Activated CD8-positive, alpha-beta T cell treated with anti-CD3 and anti-CD28 coated beads for 36 hours (primary cell): Measurements from ENCODE around the gene ITGA6. TPM values are rescaled to one million over a fixed set of nuclear protein-coding genes. Genes with fewer than 3 reads are reported as not detected.

Experiments
- ATAC-seq: fragments of 200-7000 bp; cut with Tn5 transposase; one replicate; pipeline ENCODE4 v1.10.0; 2021; ENCODE audit warnings: mild to moderate bottlenecking, moderate library complexity
- CTCF ChIA-PET: fragments of 350-600 bp; sonication (Branson Sonifier 250); formaldehyde crosslinking; loops from one replicate; lab custom pipeline; 2021; ENCODE audit warnings: antibody characterized with exemption; lab: Charles Lee
- POLR2A ChIA-PET: fragments of 350-600 bp; sonication (Branson Sonifier 250); formaldehyde crosslinking; loops from one replicate; lab custom pipeline; 2021; ENCODE audit warnings: antibody characterized with exemption; lab: Charles Lee
- DNase-seq: peaks from one replicate; pipeline ENCODE4 v3.0.0-alpha.2; 2020
- H3K27ac Mint-ChIP-seq: one replicate; pipeline ENCODE4 v1.8.0; 2021; ENCODE audit warnings: mild to moderate bottlenecking, mixed read lengths
- H3K27me3 Mint-ChIP-seq: one replicate; pipeline ENCODE4 v1.8.0; 2021; ENCODE audit warnings: mixed read lengths
- H3K36me3 Mint-ChIP-seq: one replicate; pipeline ENCODE4 v1.8.0; 2021; ENCODE audit warnings: low read depth, mixed read lengths
- H3K4me1 Mint-ChIP-seq: one replicate; pipeline ENCODE4 v1.8.0; 2021; ENCODE audit warnings: low read depth, mixed read lengths
- H3K4me3 Mint-ChIP-seq: one replicate; pipeline ENCODE4 v1.8.0; 2021; ENCODE audit warnings: mild to moderate bottlenecking, moderate library complexity, mixed read lengths
- H3K9me3 Mint-ChIP-seq: one replicate; pipeline ENCODE4 v1.8.0; 2021; ENCODE audit warnings: mixed read lengths
- CTCF ChIP-seq: fragments of 200-600 bp; IDR thresholded peaks from one replicate; pipeline ENCODE4 v1.8.0; 2022; ENCODE audit warnings: antibody characterized with exemption, mild to moderate bottlenecking
- intact Hi-C: fragments of 100-400 bp; cut with micrococcal nuclease; formaldehyde crosslinking; loops from one replicate; pipeline ENCODE4 v1.10.0; 2022
- total RNA-seq, 2 experiments: library from RNA; stranded (reverse); gene quantifications; one replicate each; pipeline ENCODE4 v1.2.3, GENCODE V29; 2021

The ITGA6 gene
- total RNA-seq, 2 experiments from 2014 or later = 7.9 to 8.4 TPM

- no peaks in the 10 kb centered on the region for H3K36me3 Mint-ChIP-seq
- intact Hi-C loops = loop anchor here (2.0 to 10.0 kb wide), 2 partner anchors 34 to 208 kb away; no protein-coding TSS in a partner anchor
- ChIA-PET POLR2A (interaction anchor here (0.7 to 7.2 kb wide), 6 partner anchors 10 to 360 kb away, joined by 3 to 66 read pairs (median 6); partner anchors contain the start of genes DLX2 and ITGA6), CTCF (interaction anchor here (0.8 to 15.1 kb wide), 28 partner anchors 10 to 864 kb away, joined by 3 to 746 read pairs (median 10); partner anchors contain the start of gene ITGA6)
- H3K9me3 Mint-ChIP-seq = no peaks in the 10 kb centered on the region
- peak overlapping the region; percentile 3 for H3K4me3 Mint-ChIP-seq
- H3K27me3 Mint-ChIP-seq = no peaks in the 10 kb centered on the region
- DNase-seq = peak; percentile 55
- peaks cover 87% of the 10 kb centered on the region for H3K4me1 Mint-ChIP-seq
- peak overlapping the region; percentile 79 for H3K27ac Mint-ChIP-seq
- ATAC-seq = peak; percentile 57
- no peak for TF ChIP-seq CTCF
Observed at GRCh38 chr2:172462849-172463381, 35.5 kb downstream of the ITGA6 start.

GRCh38 chr2:172464400-172465129, 37.2 kb downstream of the ITGA6 start:
- intact Hi-C loops = loop anchor here (1.0 to 10.0 kb wide), 2 partner anchors 210 to 292 kb away; no protein-coding TSS in a partner anchor
- no peak for ATAC-seq
- no peak overlapping the region for H3K4me3 Mint-ChIP-seq
- TF ChIP-seq CTCF = no peak
- H3K27me3 Mint-ChIP-seq = no peaks in the 10 kb centered on the region
- ChIA-PET POLR2A (interaction anchor here (0.7 to 7.2 kb wide), 3 partner anchors 37 to 248 kb away, joined by 3 to 66 read pairs (median 3); partner anchors contain the start of gene ITGA6), CTCF (interaction anchor here (0.7 to 15.1 kb wide), 8 partner anchors 8 to 338 kb away, joined by 3 to 746 read pairs (median 24); partner anchors contain the start of gene ITGA6)
- no peak for DNase-seq
- H3K27ac Mint-ChIP-seq = peak overlapping the region; percentile 79
- H3K9me3 Mint-ChIP-seq = no peaks in the 10 kb centered on the region
- H3K4me1 Mint-ChIP-seq = peaks cover 71% of the 10 kb centered on the region
- no peaks in the 10 kb centered on the region for H3K36me3 Mint-ChIP-seq

- Mint-ChIP-seq H3K9me3 (no peaks in the 10 kb centered on the region), H3K4me1 (peaks cover 60% of the 10 kb centered on the region), H3K4me3 (peak overlapping the region; percentile 39), H3K27ac (peak overlapping the region; percentile 76), H3K27me3 (no peaks in the 10 kb centered on the region), H3K36me3 (peaks cover under 1% of the 10 kb centered on the region)
- POLR2A ChIA-PET = interaction anchor here (0.7 to 7.2 kb wide), 3 partner anchors 38 to 249 kb away, joined by 3 to 66 read pairs (median 3); partner anchors contain the start of gene ITGA6
- CTCF ChIA-PET = interaction anchor here (0.7 to 15.1 kb wide), 29 partner anchors 10 to 760 kb away, joined by 3 to 746 read pairs (median 5); partner anchors contain the start of gene ITGA6
- TF ChIP-seq CTCF = peak; percentile 95
- intact Hi-C loops = loop anchor here (1.0 to 10.0 kb wide), 2 partner anchors 211 to 293 kb away; no protein-coding TSS in a partner anchor
- peak; percentile 69 for ATAC-seq
- DNase-seq = peak; percentile 88
Observed at GRCh38 chr2:172465417-172466334, 38.3 kb downstream of the ITGA6 start.

- intact Hi-C loops = loop anchor here (10.0 kb wide), 1 partner anchor 213 kb away; no protein-coding TSS in a partner anchor
- DNase-seq (peak; percentile 30), ATAC-seq (no peak)
- no peak for TF ChIP-seq CTCF
- no peaks in the 10 kb centered on the region for H3K27me3 Mint-ChIP-seq
- ChIA-PET CTCF (interaction anchor here (0.6 to 15.1 kb wide), 17 partner anchors 12 to 354 kb away, joined by 3 to 746 read pairs (median 5); partner anchors contain the start of gene ITGA6), POLR2A (interaction anchor here (0.7 kb wide), 1 partner anchor 60 kb away, joined by 3 read pairs; no protein-coding TSS in a partner anchor)
- peaks cover 8% of the 10 kb centered on the region for H3K36me3 Mint-ChIP-seq
- no peak overlapping the region for H3K27ac Mint-ChIP-seq
- H3K4me3 Mint-ChIP-seq = no peak overlapping the region
- peaks cover 55% of the 10 kb centered on the region for H3K4me1 Mint-ChIP-seq
- no peaks in the 10 kb centered on the region for H3K9me3 Mint-ChIP-seq
Observed at GRCh38 chr2:172467382-172467781, 40.0 kb downstream of the ITGA6 start.
